ENCODE results near the gene CCNY.

DNA sequence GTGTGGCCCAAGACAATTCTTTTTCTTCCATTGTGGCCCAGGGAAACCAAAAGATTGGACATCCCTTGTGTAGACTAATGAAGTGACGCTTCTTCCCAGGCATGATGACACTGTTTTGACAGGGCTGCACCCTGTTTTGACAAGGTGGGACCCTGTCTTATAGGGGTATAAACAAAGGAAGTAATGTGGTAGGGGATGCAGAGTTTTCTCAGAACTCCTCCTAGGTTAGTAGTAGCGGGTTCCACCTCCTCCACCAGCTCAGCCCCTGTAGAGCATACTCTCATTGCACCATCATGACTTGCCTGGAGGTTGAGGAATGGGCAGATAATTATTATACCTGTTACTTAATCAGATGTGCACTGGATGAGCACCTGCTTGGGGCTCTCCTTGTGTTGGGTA is 123.1 kb downstream of the CCNY start:
- TF ChIP-seq CTCF (conservative IDR thresholded peaks at IDR 0.05; ENCODE audit: low read length) (no peak), EZH2phosphoT487 (IDR thresholded peaks at IDR 0.05; ENCODE audit: borderline replicate concordance, low read depth, low read length) (no peak)

Measured in OCI-LY7 (cell line).